Measurements from ENCODE around the gene DUSP15.

Gene DUSP15

DNA sequence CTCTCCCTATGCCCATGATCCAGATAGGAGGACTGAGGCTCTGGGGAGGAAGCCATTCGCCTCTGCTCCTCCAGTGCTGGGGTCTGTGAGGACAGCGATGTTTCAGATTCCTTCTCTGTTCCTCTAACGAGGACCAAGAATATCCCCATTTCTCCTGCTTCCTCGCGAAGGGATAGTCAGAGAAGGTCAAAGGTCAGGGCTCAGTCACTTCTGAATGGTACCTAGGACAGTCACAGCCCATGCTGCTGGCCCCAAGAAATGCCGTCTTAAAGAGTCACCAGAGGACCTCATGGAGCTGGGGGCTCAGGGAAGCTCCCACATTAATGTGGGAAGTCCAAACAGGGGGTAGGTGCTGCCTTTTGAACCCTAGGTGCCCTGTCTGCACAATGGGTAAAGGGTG lies 27.0 kb downstream of the DUSP15 start:
- no peak for TF ChIP-seq EZH2phosphoT487 (conservative IDR thresholded peaks at IDR 0.05; ENCODE audit: low read length)
- TF ChIP-seq, protein P1, sequence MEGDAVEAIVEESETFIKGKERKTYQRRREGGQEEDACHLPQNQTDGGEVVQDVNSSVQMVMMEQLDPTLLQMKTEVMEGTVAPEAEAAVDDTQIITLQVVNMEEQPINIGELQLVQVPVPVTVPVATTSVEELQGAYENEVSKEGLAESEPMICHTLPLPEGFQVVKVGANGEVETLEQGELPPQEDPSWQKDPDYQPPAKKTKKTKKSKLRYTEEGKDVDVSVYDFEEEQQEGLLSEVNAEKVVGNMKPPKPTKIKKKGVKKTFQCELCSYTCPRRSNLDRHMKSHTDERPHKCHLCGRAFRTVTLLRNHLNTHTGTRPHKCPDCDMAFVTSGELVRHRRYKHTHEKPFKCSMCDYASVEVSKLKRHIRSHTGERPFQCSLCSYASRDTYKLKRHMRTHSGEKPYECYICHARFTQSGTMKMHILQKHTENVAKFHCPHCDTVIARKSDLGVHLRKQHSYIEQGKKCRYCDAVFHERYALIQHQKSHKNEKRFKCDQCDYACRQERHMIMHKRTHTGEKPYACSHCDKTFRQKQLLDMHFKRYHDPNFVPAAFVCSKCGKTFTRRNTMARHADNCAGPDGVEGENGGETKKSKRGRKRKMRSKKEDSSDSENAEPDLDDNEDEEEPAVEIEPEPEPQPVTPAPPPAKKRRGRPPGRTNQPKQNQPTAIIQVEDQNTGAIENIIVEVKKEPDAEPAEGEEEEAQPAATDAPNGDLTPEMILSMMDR (IDR thresholded peaks at IDR 0.05; ENCODE audit: insufficient read depth, low read length, poor library complexity, severe bottlenecking), result no peak
- Histone ChIP-seq H3F3A (ENCODE audit: insufficient read depth) (no peaks in the 10 kb centered on the region), H4K20me1 (ENCODE audit: low read depth, low read length) (no peaks in the 10 kb centered on the region), H2AFZ (ENCODE audit: low read depth, low read length, severe bottlenecking) (no peak overlapping the region), H3K4me2 (ENCODE audit: low read depth, low read length, poor library complexity, severe bottlenecking) (no peak overlapping the region), H3K79me2 (ENCODE audit: insufficient read depth, low read length) (no peaks in the 10 kb centered on the region), H3K36me3 (ENCODE audit: low read length) (no peaks in the 10 kb centered on the region), H3K9me3 (ENCODE audit: insufficient read depth, low read length) (no peaks in the 10 kb centered on the region), H3K27ac (ENCODE audit: low read depth, low read length) (no peak overlapping the region), H3K4me3 (ENCODE audit: insufficient read depth, low read length, poor library complexity, severe bottlenecking) (no peak overlapping the region), H3K9ac (ENCODE audit: low read length) (no peak overlapping the region), H3K27me3 (ENCODE audit: low read length) (no peaks in the 10 kb centered on the region), H3K9me2 (replicated peaks; ENCODE audit: insufficient read depth, low read length) (no peaks in the 10 kb centered on the region)

DNA sequence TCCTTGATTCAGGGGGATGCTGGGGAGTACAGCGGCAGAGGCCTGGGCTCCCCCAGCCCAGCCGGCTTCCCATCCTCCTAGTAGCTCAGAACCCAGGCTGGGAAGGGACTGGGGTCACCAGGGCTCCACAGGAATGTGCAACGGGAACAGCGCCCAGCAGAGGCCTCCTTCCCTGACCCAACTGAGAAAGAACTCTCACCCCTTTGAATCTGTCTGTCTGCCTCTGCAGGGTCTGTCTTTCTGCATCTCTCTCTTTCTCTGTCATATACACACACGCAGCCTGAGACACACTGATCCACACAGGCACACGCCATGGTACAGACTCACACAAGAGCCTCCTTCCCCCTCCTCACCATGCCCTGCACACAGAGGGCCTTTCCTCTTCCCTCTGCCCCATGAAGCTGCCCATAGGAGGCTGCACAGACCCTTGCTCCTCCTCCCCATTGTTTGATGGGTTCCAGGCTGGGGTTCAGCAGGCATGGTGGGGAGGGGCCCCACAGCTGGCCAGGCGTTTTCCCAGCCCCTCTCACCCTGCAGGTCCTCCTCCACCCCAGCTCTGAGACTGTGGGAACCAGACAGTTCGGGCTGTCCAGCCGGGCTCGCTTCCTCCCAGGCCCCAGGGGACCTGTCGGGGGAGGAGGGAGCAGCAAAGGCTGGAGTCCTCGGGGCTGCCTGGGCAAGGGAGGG lies 27.7 kb downstream of the DUSP15 start:
- no peaks in the 10 kb centered on the region for H3F3A ChIP-seq (ENCODE audit: insufficient read depth)
- H4K20me1 ChIP-seq (ENCODE audit: low read depth, low read length), result no peaks in the 10 kb centered on the region
- no peaks in the 10 kb centered on the region for H3K36me3 ChIP-seq (ENCODE audit: low read length)
- no peak overlapping the region for H3K27ac ChIP-seq (ENCODE audit: low read depth, low read length)
- no peak overlapping the region for H3K9ac ChIP-seq (ENCODE audit: low read length)
- TF ChIP-seq EZH2phosphoT487 (conservative IDR thresholded peaks at IDR 0.05; ENCODE audit: low read length), result no peak
- TF ChIP-seq, protein P1 (IDR thresholded peaks at IDR 0.05; ENCODE audit: insufficient read depth, low read length, poor library complexity, severe bottlenecking), result no peak
- H3K27me3 ChIP-seq (ENCODE audit: low read length), result no peaks in the 10 kb centered on the region
- H3K79me2 ChIP-seq (ENCODE audit: insufficient read depth, low read length), result no peaks in the 10 kb centered on the region
- H3K4me3 ChIP-seq (ENCODE audit: insufficient read depth, low read length, poor library complexity, severe bottlenecking), result no peak overlapping the region
- no peak overlapping the region for H3K4me2 ChIP-seq (ENCODE audit: low read depth, low read length, poor library complexity, severe bottlenecking)
- H2AFZ ChIP-seq (ENCODE audit: low read depth, low read length, severe bottlenecking), result no peak overlapping the region
- no peaks in the 10 kb centered on the region for H3K9me2 ChIP-seq (replicated peaks; ENCODE audit: insufficient read depth, low read length)
- H3K9me3 ChIP-seq (ENCODE audit: insufficient read depth, low read length), result no peaks in the 10 kb centered on the region

DNA sequence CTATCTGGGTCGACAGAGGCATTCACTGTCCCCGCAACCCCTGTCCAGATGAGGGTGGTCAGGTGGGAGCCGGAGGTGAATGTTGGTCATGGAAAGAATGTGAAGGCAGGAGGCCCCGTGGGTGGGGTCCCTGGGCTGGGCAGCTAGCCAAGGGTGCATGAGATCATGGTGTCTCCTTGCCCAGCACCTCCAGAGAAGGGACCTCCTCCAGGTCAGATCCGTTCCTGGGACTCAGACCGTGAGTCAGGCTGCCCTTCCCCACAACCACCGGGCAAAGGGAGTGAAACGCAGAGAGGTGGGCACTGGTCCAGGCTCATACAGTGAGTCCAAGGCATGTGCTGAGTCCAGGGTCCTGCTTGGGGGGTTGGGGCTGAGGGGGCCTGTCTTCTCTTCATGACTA lies 28.4 kb downstream of the DUSP15 start:
- H3K4me3 ChIP-seq (ENCODE audit: insufficient read depth, low read length, poor library complexity, severe bottlenecking), result no peak overlapping the region
- H3K9me3 ChIP-seq (ENCODE audit: insufficient read depth, low read length), result no peaks in the 10 kb centered on the region
- no peaks in the 10 kb centered on the region for H3F3A ChIP-seq (ENCODE audit: insufficient read depth)
- H3K9me2 ChIP-seq (replicated peaks; ENCODE audit: insufficient read depth, low read length), result no peaks in the 10 kb centered on the region
- no peak overlapping the region for H3K27ac ChIP-seq (ENCODE audit: low read depth, low read length)
- no peaks in the 10 kb centered on the region for H4K20me1 ChIP-seq (ENCODE audit: low read depth, low read length)
- H3K9ac ChIP-seq (ENCODE audit: low read length), result no peak overlapping the region
- H3K4me2 ChIP-seq (ENCODE audit: low read depth, low read length, poor library complexity, severe bottlenecking), result no peak overlapping the region
- TF ChIP-seq EZH2phosphoT487 (conservative IDR thresholded peaks at IDR 0.05; ENCODE audit: low read length), result no peak
- TF ChIP-seq, protein P1 (IDR thresholded peaks at IDR 0.05; ENCODE audit: insufficient read depth, low read length, poor library complexity, severe bottlenecking), result no peak
- H3K79me2 ChIP-seq (ENCODE audit: insufficient read depth, low read length), result no peaks in the 10 kb centered on the region
- no peaks in the 10 kb centered on the region for H3K36me3 ChIP-seq (ENCODE audit: low read length)
- H2AFZ ChIP-seq (ENCODE audit: low read depth, low read length, severe bottlenecking), result no peak overlapping the region
- no peaks in the 10 kb centered on the region for H3K27me3 ChIP-seq (ENCODE audit: low read length)

Measured in SU-DHL-6 (cell line).